HUES64 (cell line): ENCODE measurements around the gene SPATS2L.

ENCODE experiments used
- H3K27ac ChIP-seq: 2 replicates; pipeline ENCODE4 v1.7.0; 2013; ENCODE audit warnings: low read depth, low read length, inconsistent platforms
- H3K27me3 ChIP-seq: 2 replicates; pipeline ENCODE4 v1.6.1; 2013; ENCODE audit warnings: mild to moderate bottlenecking, low read length; ENCODE audit not compliant: insufficient read depth
- H3K36me3 ChIP-seq: 2 replicates; pipeline ENCODE4 v1.6.1; 2013; ENCODE audit warnings: mild to moderate bottlenecking, low read length; ENCODE audit not compliant: insufficient read depth
- H3K4me1 ChIP-seq: 2 replicates; pipeline ENCODE4 v1.6.1; 2013; ENCODE audit warnings: mild to moderate bottlenecking, low read length, moderate library complexity; ENCODE audit not compliant: insufficient read depth
- H3K4me3 ChIP-seq: 2 replicates; pipeline ENCODE4 v1.5.1; 2013; ENCODE audit warnings: mild to moderate bottlenecking, low read length, moderate library complexity
- H3K9ac ChIP-seq: 2 replicates; pipeline ENCODE4 v1.6.1; 2013; ENCODE audit warnings: mild to moderate bottlenecking, low read depth, low read length
- H3K9me3 ChIP-seq: 2 replicates; pipeline ENCODE4 v1.6.1; 2013; ENCODE audit warnings: low read depth, low read length; ENCODE audit not compliant: insufficient read depth
- WGBS: fragments of 150-250, 120-280 bp; methylation state at CpG from one replicate; pipeline ENCODE4 v1.1.7; 2013; ENCODE audit warnings: missing lambda C conversion rate; 5-methylcytosine and 5-hydroxymethylcytosine counted together

The SPATS2L gene

GRCh38 chr2:200417366-200417765 lies 110.9 kb downstream of the SPATS2L start:
- Histone ChIP-seq H3K4me3 (no peak overlapping the region), H3K27ac (peak overlapping the region; percentile 17; the same call in 1 of the 2 replicates), H3K4me1 (peaks cover 23% of the 10 kb centered on the region), H3K9me3 (no peaks in the 10 kb centered on the region), H3K36me3 (peaks cover 64% of the 10 kb centered on the region), H3K9ac (peak overlapping the region; percentile 21; the same call in 1 of the 2 replicates), H3K27me3 (no peaks in the 10 kb centered on the region)

GRCh38 chr2:200418399-200418798 lies 111.9 kb downstream of the SPATS2L start:
- no peak overlapping the region for H3K27ac ChIP-seq
- no peaks in the 10 kb centered on the region for H3K27me3 ChIP-seq
- H3K36me3 ChIP-seq = peaks cover 68% of the 10 kb centered on the region
- peaks cover 23% of the 10 kb centered on the region for H3K4me1 ChIP-seq
- H3K9ac ChIP-seq = no peak overlapping the region
- no peak overlapping the region for H3K4me3 ChIP-seq
- 81% methylated on average over 1 of the region's 2 CpGs for WGBS
- H3K9me3 ChIP-seq = no peaks in the 10 kb centered on the region

- Histone ChIP-seq H3K36me3 (peaks cover 64% of the 10 kb centered on the region), H3K4me1 (peaks cover 23% of the 10 kb centered on the region), H3K9me3 (no peaks in the 10 kb centered on the region), H3K27ac (no peak overlapping the region), H3K4me3 (no peak overlapping the region), H3K9ac (no peak overlapping the region), H3K27me3 (no peaks in the 10 kb centered on the region)
- 94% methylated on average over 9 of the region's 9 CpGs for WGBS
These were observed 112.8 kb downstream of the SPATS2L start for GRCh38 chr2:200419325-200419724.

GRCh38 chr2:200421270-200421669 lies 114.8 kb downstream of the SPATS2L start:
- Histone ChIP-seq H3K36me3 (peaks cover 65% of the 10 kb centered on the region), H3K9me3 (no peaks in the 10 kb centered on the region), H3K4me1 (peaks cover 28% of the 10 kb centered on the region), H3K27ac (no peak overlapping the region), H3K9ac (no peak overlapping the region), H3K27me3 (no peaks in the 10 kb centered on the region), H3K4me3 (no peak overlapping the region)
- 89% methylated on average over 1 of the region's 1 CpG for WGBS

GRCh38 chr2:200422071-200422470 lies 115.6 kb downstream of the SPATS2L start:
- Histone ChIP-seq H3K9ac (no peak overlapping the region), H3K4me1 (peaks cover 20% of the 10 kb centered on the region), H3K9me3 (no peaks in the 10 kb centered on the region), H3K4me3 (no peak overlapping the region), H3K27ac (no peak overlapping the region), H3K27me3 (no peaks in the 10 kb centered on the region), H3K36me3 (peaks cover 63% of the 10 kb centered on the region)
- 97% methylated on average over 2 of the region's 2 CpGs for WGBS

GRCh38 chr2:200422532-200423261 lies 116.2 kb downstream of the SPATS2L start:
- no peak overlapping the region for H3K27ac ChIP-seq
- H3K9me3 ChIP-seq = no peaks in the 10 kb centered on the region
- no peaks in the 10 kb centered on the region for H3K27me3 ChIP-seq
- H3K9ac ChIP-seq = no peak overlapping the region
- peaks cover 58% of the 10 kb centered on the region for H3K36me3 ChIP-seq
- no peak overlapping the region for H3K4me3 ChIP-seq
- peaks cover 14% of the 10 kb centered on the region for H3K4me1 ChIP-seq
- 94% methylated on average over 6 of the region's 7 CpGs for WGBS

- H3K36me3 ChIP-seq = peaks cover 57% of the 10 kb centered on the region
- no peaks in the 10 kb centered on the region for H3K27me3 ChIP-seq
- no peaks in the 10 kb centered on the region for H3K9me3 ChIP-seq
- H3K27ac ChIP-seq = no peak overlapping the region
- 89% methylated on average over 2 of the region's 2 CpGs for WGBS
- H3K4me3 ChIP-seq = no peak overlapping the region
- no peak overlapping the region for H3K9ac ChIP-seq
- peaks cover 13% of the 10 kb centered on the region for H3K4me1 ChIP-seq
These were observed 117.0 kb downstream of the SPATS2L start for GRCh38 chr2:200423541-200423940.

GRCh38 chr2:200425026-200425821 lies 118.7 kb downstream of the SPATS2L start:
- peaks cover 54% of the 10 kb centered on the region for H3K36me3 ChIP-seq
- WGBS = 89% methylated on average over 10 of the region's 14 CpGs
- no peak overlapping the region; the same call in 1 of the 2 replicates for H3K27ac ChIP-seq
- H3K9me3 ChIP-seq = no peaks in the 10 kb centered on the region
- H3K4me1 ChIP-seq = peaks cover 13% of the 10 kb centered on the region
- no peak overlapping the region for H3K9ac ChIP-seq
- no peaks in the 10 kb centered on the region for H3K27me3 ChIP-seq
- no peak overlapping the region for H3K4me3 ChIP-seq

GRCh38 chr2:200426754-200427153 lies 120.3 kb downstream of the SPATS2L start:
- Histone ChIP-seq H3K36me3 (peaks cover 39% of the 10 kb centered on the region), H3K9me3 (no peaks in the 10 kb centered on the region), H3K4me3 (no peak overlapping the region), H3K27me3 (no peaks in the 10 kb centered on the region), H3K4me1 (peaks cover 15% of the 10 kb centered on the region), H3K27ac (no peak overlapping the region), H3K9ac (no peak overlapping the region)
- 92% methylated on average over 1 of the region's 1 CpG for WGBS

GRCh38 chr2:200428961-200429665 lies 122.6 kb downstream of the SPATS2L start:
- Histone ChIP-seq H3K9me3 (no peaks in the 10 kb centered on the region), H3K9ac (no peak overlapping the region), H3K36me3 (peaks cover 24% of the 10 kb centered on the region), H3K4me3 (no peak overlapping the region), H3K27ac (no peak overlapping the region), H3K4me1 (peaks cover 21% of the 10 kb centered on the region), H3K27me3 (no peaks in the 10 kb centered on the region)
- 94% methylated on average over 5 of the region's 6 CpGs for WGBS

- H3K27ac ChIP-seq = no peak overlapping the region
- no peaks in the 10 kb centered on the region for H3K9me3 ChIP-seq
- H3K36me3 ChIP-seq = peaks cover 28% of the 10 kb centered on the region
- H3K27me3 ChIP-seq = no peaks in the 10 kb centered on the region
- H3K4me3 ChIP-seq = no peak overlapping the region
- WGBS = no CpG with 5 or more reads among the region's 1 CpG
- H3K4me1 ChIP-seq = peaks cover 15% of the 10 kb centered on the region
- no peak overlapping the region for H3K9ac ChIP-seq
These were observed 123.5 kb downstream of the SPATS2L start for GRCh38 chr2:200430017-200430416.
